Neural cell (in vitro differentiated cells): ENCODE measurements around the gene FBXL17.
A peak's percentile ranks its signal among the peaks of the same experiment; 100 is the strongest.

Experiments
- CTCF ChIP-seq: fragments of 450-650 bp; IDR thresholded peaks from 2 replicates; pipeline ENCODE4 v1.5.1; 2014; ENCODE audit warnings: antibody characterized with exemption, mild to moderate bottlenecking, moderate library complexity; ENCODE audit not compliant: poor library complexity, severe bottlenecking
- EP300 ChIP-seq: fragments of 450-650 bp; conservative IDR thresholded peaks from 2 replicates; pipeline ENCODE4 v1.6.1; 2014; ENCODE audit warnings: antibody characterized with exemption, mild to moderate bottlenecking, moderate library complexity; ENCODE audit not compliant: poor library complexity, severe bottlenecking
- EZH2 ChIP-seq: fragments of 200-600, 300-800 bp; shearing (Covaris generic), sonication (generic); IDR thresholded peaks from 2 replicates; pipeline ENCODE4 v1.6.1; 2014; ENCODE audit warnings: antibody characterized with exemption, low read length, borderline replicate concordance, mild to moderate bottlenecking; ENCODE audit not compliant: insufficient read depth, poor library complexity, severe bottlenecking
- POLR2AphosphoS5 ChIP-seq: IDR thresholded peaks from 2 replicates; pipeline ENCODE4 v1.6.1; 2012
- REST ChIP-seq: IDR thresholded peaks from 2 replicates; pipeline ENCODE4 v1.6.1; 2012; ENCODE audit warnings: borderline replicate concordance
- SMC3 ChIP-seq: fragments of 450-650 bp; conservative IDR thresholded peaks from 2 replicates; pipeline ENCODE4 v1.6.1; 2014; ENCODE audit warnings: antibody characterized with exemption, mild to moderate bottlenecking, moderate library complexity; ENCODE audit not compliant: poor library complexity
- TAF1 ChIP-seq: IDR thresholded peaks from 2 replicates; pipeline ENCODE4 v1.6.1; 2012; ENCODE audit warnings: low read depth

GRCh38 chr5:107871023-107871422 is 510.9 kb downstream of the FBXL17 start:
- TF ChIP-seq REST (peak; percentile 41), EZH2 (no peak), CTCF (no peak), POLR2AphosphoS5 (peak; percentile 47), SMC3 (no peak), TAF1 (no peak), EP300 (no peak)
